ENCODE results near the gene TRAPPC14.

DNA sequence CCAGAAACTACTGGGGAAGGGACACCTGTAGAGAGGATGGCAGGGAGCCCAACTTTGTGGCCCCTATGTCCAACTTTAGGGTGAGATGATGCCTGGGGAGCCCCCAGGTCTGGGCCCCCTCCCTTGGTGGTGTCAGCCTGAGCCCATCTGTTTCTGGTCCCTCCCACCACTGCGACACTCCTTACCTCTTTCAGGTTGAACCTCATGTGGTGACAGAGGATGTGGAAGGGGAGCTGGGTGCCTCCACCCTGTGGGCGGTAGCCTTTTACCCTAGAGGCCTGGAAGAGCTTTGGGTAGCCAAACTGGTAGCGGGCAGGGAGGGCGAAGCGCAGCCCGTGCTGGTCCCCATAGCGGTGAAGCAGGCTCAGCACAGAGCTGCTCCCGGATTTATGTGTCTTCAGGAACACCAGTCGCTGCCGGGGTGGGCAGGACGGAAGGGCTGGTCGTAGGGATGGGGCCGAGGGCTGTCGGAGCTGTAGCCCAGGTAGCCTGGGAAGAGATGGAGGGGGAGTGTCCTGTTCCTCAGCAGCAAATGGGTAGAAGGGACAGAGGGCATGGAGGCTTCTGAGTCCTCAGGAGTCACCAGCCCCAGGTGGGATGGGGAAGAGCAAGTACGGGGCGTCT is 7.9 kb upstream of the TRAPPC14 start:
- no peak for TF ChIP-seq ZNF133 (tag by site-specific recombination; IDR thresholded peaks at IDR 0.05)
- TF ChIP-seq, protein P1, sequence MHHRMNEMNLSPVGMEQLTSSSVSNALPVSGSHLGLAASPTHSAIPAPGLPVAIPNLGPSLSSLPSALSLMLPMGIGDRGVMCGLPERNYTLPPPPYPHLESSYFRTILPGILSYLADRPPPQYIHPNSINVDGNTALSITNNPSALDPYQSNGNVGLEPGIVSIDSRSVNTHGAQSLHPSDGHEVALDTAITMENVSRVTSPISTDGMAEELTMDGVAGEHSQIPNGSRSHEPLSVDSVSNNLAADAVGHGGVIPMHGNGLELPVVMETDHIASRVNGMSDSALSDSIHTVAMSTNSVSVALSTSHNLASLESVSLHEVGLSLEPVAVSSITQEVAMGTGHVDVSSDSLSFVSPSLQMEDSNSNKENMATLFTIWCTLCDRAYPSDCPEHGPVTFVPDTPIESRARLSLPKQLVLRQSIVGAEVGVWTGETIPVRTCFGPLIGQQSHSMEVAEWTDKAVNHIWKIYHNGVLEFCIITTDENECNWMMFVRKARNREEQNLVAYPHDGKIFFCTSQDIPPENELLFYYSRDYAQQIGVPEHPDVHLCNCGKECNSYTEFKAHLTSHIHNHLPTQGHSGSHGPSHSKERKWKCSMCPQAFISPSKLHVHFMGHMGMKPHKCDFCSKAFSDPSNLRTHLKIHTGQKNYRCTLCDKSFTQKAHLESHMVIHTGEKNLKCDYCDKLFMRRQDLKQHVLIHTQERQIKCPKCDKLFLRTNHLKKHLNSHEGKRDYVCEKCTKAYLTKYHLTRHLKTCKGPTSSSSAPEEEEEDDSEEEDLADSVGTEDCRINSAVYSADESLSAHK (tag by site-specific recombination; IDR thresholded peaks at IDR 0.05): no peak
- TF ChIP-seq, protein P2, sequence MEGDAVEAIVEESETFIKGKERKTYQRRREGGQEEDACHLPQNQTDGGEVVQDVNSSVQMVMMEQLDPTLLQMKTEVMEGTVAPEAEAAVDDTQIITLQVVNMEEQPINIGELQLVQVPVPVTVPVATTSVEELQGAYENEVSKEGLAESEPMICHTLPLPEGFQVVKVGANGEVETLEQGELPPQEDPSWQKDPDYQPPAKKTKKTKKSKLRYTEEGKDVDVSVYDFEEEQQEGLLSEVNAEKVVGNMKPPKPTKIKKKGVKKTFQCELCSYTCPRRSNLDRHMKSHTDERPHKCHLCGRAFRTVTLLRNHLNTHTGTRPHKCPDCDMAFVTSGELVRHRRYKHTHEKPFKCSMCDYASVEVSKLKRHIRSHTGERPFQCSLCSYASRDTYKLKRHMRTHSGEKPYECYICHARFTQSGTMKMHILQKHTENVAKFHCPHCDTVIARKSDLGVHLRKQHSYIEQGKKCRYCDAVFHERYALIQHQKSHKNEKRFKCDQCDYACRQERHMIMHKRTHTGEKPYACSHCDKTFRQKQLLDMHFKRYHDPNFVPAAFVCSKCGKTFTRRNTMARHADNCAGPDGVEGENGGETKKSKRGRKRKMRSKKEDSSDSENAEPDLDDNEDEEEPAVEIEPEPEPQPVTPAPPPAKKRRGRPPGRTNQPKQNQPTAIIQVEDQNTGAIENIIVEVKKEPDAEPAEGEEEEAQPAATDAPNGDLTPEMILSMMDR (tag by site-specific recombination; IDR thresholded peaks at IDR 0.05): no peak
- no peak for TF ChIP-seq ZEB2 (tag by site-specific recombination; IDR thresholded peaks at IDR 0.05)
- no peak for TF ChIP-seq ZNF132 (tag by site-specific recombination; IDR thresholded peaks at IDR 0.05; ENCODE audit: borderline replicate concordance)
- TF ChIP-seq TSHZ1 (tag by site-specific recombination; IDR thresholded peaks at IDR 0.05; ENCODE audit: borderline replicate concordance): no peak
- no peak for TF ChIP-seq ZBTB21 (tag by site-specific recombination; IDR thresholded peaks at IDR 0.05)
- TF ChIP-seq ZBTB1 (tag by site-specific recombination; IDR thresholded peaks at IDR 0.05): no peak
- TF ChIP-seq YY2 (tag by site-specific recombination; IDR thresholded peaks at IDR 0.05): no peak

Data from HEK293 (cell line).